GM12864 (cell line): Measurements from ENCODE around the gene SEC11C.
"Not testable (repeated sequence)": the region's sequence is repeated elsewhere in the genome, so short reads cannot be mapped to it uniquely, and the experiment has no call there.

Source experiments
- DNase-seq: peaks from one replicate; pipeline ENCODE4 v3.0.0-alpha.2; 2011; ENCODE audit warnings: low read depth
- H3K4me3 ChIP-seq: 2 replicates; pipeline ENCODE4 v1.5.1; 2011; ENCODE audit warnings: mild to moderate bottlenecking, low read depth, low read length, control low read depth
- CTCF ChIP-seq: IDR thresholded peaks from 2 replicates; pipeline ENCODE4 v1.5.1; 2011; ENCODE audit warnings: low read depth, mild to moderate bottlenecking, moderate library complexity, low read length, control low read depth, inconsistent platforms; ENCODE audit errors: missing control alignments

The SEC11C gene

GRCh38 chr18:59132810-59133465 is 6.7 kb upstream of the SEC11C start:
- no peak for TF ChIP-seq CTCF
- DNase-seq = no peak
- H3K4me3 ChIP-seq = no peak overlapping the region

- peak overlapping the region; percentile 74 for H3K4me3 ChIP-seq
- no peak for TF ChIP-seq CTCF
- peak; percentile 74 for DNase-seq
Measured at GRCh38 chr18:59139291-59139614, 431 bp upstream of the SEC11C start.

GRCh38 chr18:59140302-59140885 is 710 bp downstream of the SEC11C start:
- no peak for DNase-seq
- H3K4me3 ChIP-seq = peak overlapping the region; percentile 74
- TF ChIP-seq CTCF = no peak

- H3K4me3 ChIP-seq = peak overlapping the region; percentile 74
- TF ChIP-seq CTCF = no peak
- no peak for DNase-seq
Measured at GRCh38 chr18:59141294-59142068, 1.8 kb downstream of the SEC11C start.

- TF ChIP-seq CTCF = no peak
Measured at GRCh38 chr18:59142274-59142673, 2.6 kb downstream of the SEC11C start.

GRCh38 chr18:59142800-59143416 is 3.2 kb downstream of the SEC11C start:
- not testable (repeated sequence) for DNase-seq
- peak overlapping the region; percentile 74 for H3K4me3 ChIP-seq

More at GRCh38 chr18:59142274-59142673, 2.6 kb downstream of the SEC11C start:
- DNase-seq = peak; percentile 55
- peak overlapping the region; percentile 74 for H3K4me3 ChIP-seq

- no peak for TF ChIP-seq CTCF
- peak overlapping the region; percentile 74; the same call in 1 of the 2 replicates for H3K4me3 ChIP-seq
- no peak for DNase-seq
Measured at GRCh38 chr18:59143441-59143840, 3.8 kb downstream of the SEC11C start.
